ENCODE data around the gene EPB41L2. TPM values are rescaled to one million over a fixed set of nuclear protein-coding genes. Genes with fewer than 3 reads are reported as not detected.

Gene EPB41L2
- total RNA-seq, 1 donor from 2014 or later, result 66.3 TPM

DNA sequence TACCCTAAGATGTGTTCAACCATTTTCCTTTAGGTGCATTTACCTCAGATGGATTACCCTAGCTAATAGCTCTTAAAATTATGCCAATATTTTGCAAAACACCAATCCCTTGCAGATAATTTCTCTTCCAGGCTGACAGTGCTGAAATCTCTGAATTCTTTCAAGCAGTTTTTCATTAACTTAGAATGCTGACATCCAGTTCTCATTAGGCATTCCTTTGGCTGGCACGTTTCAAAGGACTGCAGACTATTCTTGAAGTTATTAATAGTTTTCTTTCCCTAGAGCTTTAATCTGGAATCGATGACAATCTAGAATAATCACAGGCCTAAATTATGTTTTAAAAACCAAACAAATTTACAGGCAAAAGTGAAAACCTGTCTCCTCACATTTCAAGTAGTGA lies 167.5 kb downstream of the EPB41L2 start:
- TF ChIP-seq, protein P1, sequence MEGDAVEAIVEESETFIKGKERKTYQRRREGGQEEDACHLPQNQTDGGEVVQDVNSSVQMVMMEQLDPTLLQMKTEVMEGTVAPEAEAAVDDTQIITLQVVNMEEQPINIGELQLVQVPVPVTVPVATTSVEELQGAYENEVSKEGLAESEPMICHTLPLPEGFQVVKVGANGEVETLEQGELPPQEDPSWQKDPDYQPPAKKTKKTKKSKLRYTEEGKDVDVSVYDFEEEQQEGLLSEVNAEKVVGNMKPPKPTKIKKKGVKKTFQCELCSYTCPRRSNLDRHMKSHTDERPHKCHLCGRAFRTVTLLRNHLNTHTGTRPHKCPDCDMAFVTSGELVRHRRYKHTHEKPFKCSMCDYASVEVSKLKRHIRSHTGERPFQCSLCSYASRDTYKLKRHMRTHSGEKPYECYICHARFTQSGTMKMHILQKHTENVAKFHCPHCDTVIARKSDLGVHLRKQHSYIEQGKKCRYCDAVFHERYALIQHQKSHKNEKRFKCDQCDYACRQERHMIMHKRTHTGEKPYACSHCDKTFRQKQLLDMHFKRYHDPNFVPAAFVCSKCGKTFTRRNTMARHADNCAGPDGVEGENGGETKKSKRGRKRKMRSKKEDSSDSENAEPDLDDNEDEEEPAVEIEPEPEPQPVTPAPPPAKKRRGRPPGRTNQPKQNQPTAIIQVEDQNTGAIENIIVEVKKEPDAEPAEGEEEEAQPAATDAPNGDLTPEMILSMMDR (IDR thresholded peaks at IDR 0.05; ENCODE audit: unreplicated experiment), result no peak
- DNase-seq (ENCODE audit: low spot score in 2 of 2, unreplicated experiment in 2 of 2), result no peak
- H3K9me3 Mint-ChIP-seq, result no peaks in the 10 kb centered on the region
- peaks cover 10% of the 10 kb centered on the region for H3K4me1 Mint-ChIP-seq
- H3K4me3 Mint-ChIP-seq, result no peak overlapping the region
- no peaks in the 10 kb centered on the region for H3K27me3 Mint-ChIP-seq (ENCODE audit: low read depth)
- H3K27ac Mint-ChIP-seq, result no peak overlapping the region
- peaks cover 1% of the 10 kb centered on the region for H3K36me3 Mint-ChIP-seq

DNA sequence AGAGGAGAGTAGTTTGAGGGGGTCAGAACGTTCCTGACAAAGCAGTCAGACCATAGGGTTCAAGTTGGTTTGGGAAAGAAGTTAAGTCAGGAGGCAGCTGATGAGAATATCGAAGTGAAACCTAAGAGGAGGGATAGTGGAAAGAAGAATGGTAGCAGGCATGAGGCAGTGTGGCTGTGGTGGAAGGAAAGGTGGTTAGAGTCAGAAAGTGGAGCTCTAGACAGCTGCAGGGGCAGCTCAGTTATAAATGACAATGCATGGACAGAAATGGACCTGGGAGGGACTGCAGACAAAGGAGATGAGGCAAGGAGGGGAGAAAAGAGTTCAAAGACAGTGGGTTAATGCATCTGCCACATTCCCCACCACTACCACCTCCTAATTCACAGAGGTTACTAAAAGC lies 169.3 kb downstream of the EPB41L2 start:
- H3K4me1 Mint-ChIP-seq, result peaks cover 11% of the 10 kb centered on the region
- no peak overlapping the region for H3K27ac Mint-ChIP-seq
- H3K4me3 Mint-ChIP-seq, result no peak overlapping the region
- TF ChIP-seq, protein P1 (IDR thresholded peaks at IDR 0.05; ENCODE audit: unreplicated experiment), result no peak
- no peaks in the 10 kb centered on the region for H3K9me3 Mint-ChIP-seq
- peaks cover 4% of the 10 kb centered on the region for H3K36me3 Mint-ChIP-seq
- no peaks in the 10 kb centered on the region for H3K27me3 Mint-ChIP-seq (ENCODE audit: low read depth)
- DNase-seq (ENCODE audit: low spot score in 2 of 2, unreplicated experiment in 2 of 2), result no peak

DNA sequence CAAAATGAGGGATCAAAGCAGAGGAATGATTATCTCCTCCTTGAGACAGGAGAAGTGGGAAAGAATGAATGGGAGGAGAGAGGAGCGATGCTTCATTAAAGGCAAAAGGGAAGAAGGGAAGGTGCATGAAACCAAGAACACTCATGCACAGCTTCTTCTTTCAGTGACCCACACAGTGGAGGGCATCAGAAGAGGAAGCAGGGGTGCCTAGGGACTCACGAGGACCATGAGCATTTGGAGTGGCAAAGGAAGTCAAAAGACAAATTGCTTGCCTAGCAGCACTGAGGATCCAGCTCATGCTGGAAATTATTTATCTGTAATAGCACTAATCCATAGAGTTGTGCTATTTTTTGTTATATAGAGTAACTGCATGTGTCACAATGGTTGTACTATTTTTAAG lies 169.8 kb downstream of the EPB41L2 start:
- TF ChIP-seq, protein P1 (IDR thresholded peaks at IDR 0.05; ENCODE audit: unreplicated experiment), result no peak
- Mint-ChIP-seq H3K4me1 (peaks cover 11% of the 10 kb centered on the region), H3K36me3 (peaks cover 4% of the 10 kb centered on the region), H3K4me3 (no peak overlapping the region), H3K9me3 (no peaks in the 10 kb centered on the region), H3K27ac (no peak overlapping the region), H3K27me3 (ENCODE audit: low read depth) (no peaks in the 10 kb centered on the region)
- no peak for DNase-seq (ENCODE audit: low spot score in 2 of 2, unreplicated experiment in 2 of 2)

DNA sequence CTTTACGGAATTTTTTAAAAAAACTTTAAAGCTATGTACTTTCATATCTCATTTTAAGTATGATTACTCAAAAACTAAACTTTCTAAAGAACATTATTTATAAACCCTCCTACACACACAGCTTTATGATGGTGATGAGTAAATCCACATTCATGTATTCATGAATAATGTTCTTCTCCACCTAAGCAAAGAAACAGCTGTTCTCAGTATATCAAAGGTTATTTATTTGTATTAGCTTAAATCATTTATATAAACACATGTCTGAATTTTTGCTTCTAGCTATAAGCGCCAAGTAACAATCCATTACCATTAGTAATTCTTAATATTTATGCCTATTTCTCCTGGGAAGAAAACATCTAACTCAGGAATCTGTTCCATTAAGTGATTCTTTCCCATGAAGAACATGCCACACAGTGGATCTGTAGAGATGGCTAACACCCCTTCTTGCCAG lies 172.5 kb downstream of the EPB41L2 start:
- TF ChIP-seq, protein P1 (IDR thresholded peaks at IDR 0.05; ENCODE audit: unreplicated experiment), result no peak
- Mint-ChIP-seq H3K4me1 (peaks cover 11% of the 10 kb centered on the region), H3K27ac (no peak overlapping the region), H3K36me3 (peaks cover 4% of the 10 kb centered on the region), H3K27me3 (ENCODE audit: low read depth) (no peaks in the 10 kb centered on the region), H3K4me3 (no peak overlapping the region), H3K9me3 (no peaks in the 10 kb centered on the region)
- DNase-seq (ENCODE audit: low spot score in 2 of 2, unreplicated experiment in 2 of 2), result no peak

DNA sequence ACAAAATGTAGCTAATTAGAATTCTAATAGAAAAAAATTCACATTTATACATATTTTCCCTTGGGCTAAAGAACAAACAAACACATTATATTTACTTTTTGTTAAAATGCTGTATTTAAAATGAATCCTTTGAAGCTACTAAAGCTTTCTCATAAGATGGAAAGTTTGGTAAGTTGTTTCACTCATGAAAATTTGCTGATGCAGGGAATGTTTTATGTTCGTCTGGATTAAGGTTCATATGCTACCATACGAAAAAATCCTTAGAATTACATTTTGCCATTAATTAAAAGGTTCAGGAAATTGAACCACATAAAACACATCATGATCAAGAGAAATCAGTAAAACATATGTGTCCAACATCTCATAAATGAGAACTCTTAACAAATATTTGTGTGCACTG lies 173.6 kb downstream of the EPB41L2 start:
- peaks cover 9% of the 10 kb centered on the region for H3K4me1 Mint-ChIP-seq
- TF ChIP-seq, protein P1 (IDR thresholded peaks at IDR 0.05; ENCODE audit: unreplicated experiment), result no peak
- no peaks in the 10 kb centered on the region for H3K27me3 Mint-ChIP-seq (ENCODE audit: low read depth)
- H3K36me3 Mint-ChIP-seq, result peaks cover 4% of the 10 kb centered on the region
- H3K9me3 Mint-ChIP-seq, result no peaks in the 10 kb centered on the region
- H3K27ac Mint-ChIP-seq, result no peak overlapping the region
- H3K4me3 Mint-ChIP-seq, result no peak overlapping the region
- no peak for DNase-seq (ENCODE audit: low spot score in 2 of 2, unreplicated experiment in 2 of 2)

DNA sequence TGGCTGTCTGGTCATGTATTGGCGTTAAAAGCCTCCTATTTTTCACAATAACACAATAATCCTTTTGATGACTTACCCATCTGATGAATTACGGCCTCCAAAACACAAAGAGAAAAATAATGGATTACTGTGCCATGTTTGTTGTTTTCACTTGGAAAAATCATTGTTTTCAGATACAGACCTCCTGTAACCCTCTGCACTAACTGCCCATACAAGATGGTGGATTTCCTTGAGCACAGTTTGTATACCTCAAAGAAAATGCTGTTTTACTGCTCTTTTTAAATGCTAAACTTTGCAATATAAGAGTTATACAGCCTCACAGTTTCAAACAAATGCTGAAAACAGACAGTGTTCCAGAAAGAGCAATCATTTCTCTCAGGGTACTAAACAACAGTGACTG lies 174.8 kb downstream of the EPB41L2 start:
- no peaks in the 10 kb centered on the region for H3K9me3 Mint-ChIP-seq
- TF ChIP-seq, protein P1 (IDR thresholded peaks at IDR 0.05; ENCODE audit: unreplicated experiment), result no peak

More for the DNA sequence above, 174.8 kb downstream of the EPB41L2 start:
- peaks cover 3% of the 10 kb centered on the region for H3K36me3 Mint-ChIP-seq
- peaks cover 9% of the 10 kb centered on the region for H3K4me1 Mint-ChIP-seq
- H3K27me3 Mint-ChIP-seq (ENCODE audit: low read depth), result no peaks in the 10 kb centered on the region
- DNase-seq (ENCODE audit: low spot score in 2 of 2, unreplicated experiment in 2 of 2), result no peak
- no peak overlapping the region for H3K27ac Mint-ChIP-seq
- H3K4me3 Mint-ChIP-seq, result no peak overlapping the region

Measured in mesothelial cell of epicardium (in vitro differentiated cells).